MM.1S (cell line): ENCODE data around the gene SULT1C2.
"Not testable (repeated sequence)": the region's sequence is repeated elsewhere in the genome, so short reads cannot be mapped to it uniquely, and the experiment has no call there.

Source experiments
- CTCF ChIP-seq: fragments of 300-600 bp; sonication (generic); IDR thresholded peaks from 2 replicates; pipeline ENCODE4 v1.5.1; 2016; ENCODE audit warnings: antibody characterized with exemption, low read length, mixed read lengths
- EZH2 ChIP-seq: fragments of 300-600 bp; sonication (generic); optimal IDR thresholded peaks from 2 replicates; pipeline ENCODE3; 2017; ENCODE audit warnings: low read depth, mild to moderate bottlenecking, antibody characterized with exemption, low read length, mixed read lengths
- EZH2phosphoT487 ChIP-seq: fragments of 300-600 bp; sonication (generic); IDR thresholded peaks from 2 replicates; pipeline ENCODE4 v1.6.1; 2018; ENCODE audit warnings: antibody characterized with exemption, low read length

GRCh38 chr2:108284566-108284965 lies 4.1 kb upstream of the SULT1C2 start:
- TF ChIP-seq EZH2phosphoT487, CTCF, EZH2: not testable (repeated sequence)
